Activated naive CD8-positive, alpha-beta T cell (primary cell): ENCODE measurements around the gene TMEM80.
"Not testable (repeated sequence)": the region's sequence is repeated elsewhere in the genome, so short reads cannot be mapped to it uniquely, and the experiment has no call there.

ENCODE experiments used
- H3K27ac Mint-ChIP-seq: one replicate; pipeline ENCODE4 v1.8.0; 2021; ENCODE audit warnings: mixed read lengths
- H3K27me3 Mint-ChIP-seq: one replicate; pipeline ENCODE4 v1.8.0; 2021; ENCODE audit warnings: mixed read lengths
- H3K36me3 Mint-ChIP-seq: one replicate; pipeline ENCODE4 v1.8.0; 2021; ENCODE audit warnings: mixed read lengths
- H3K4me1 Mint-ChIP-seq: one replicate; pipeline ENCODE4 v1.8.0; 2021; ENCODE audit warnings: low read depth, mixed read lengths
- H3K4me3 Mint-ChIP-seq: one replicate; pipeline ENCODE4 v1.8.0; 2021; ENCODE audit warnings: mild to moderate bottlenecking, mixed read lengths
- H3K9me3 Mint-ChIP-seq: one replicate; pipeline ENCODE4 v1.8.0; 2021; ENCODE audit warnings: low read depth, mixed read lengths

Gene TMEM80

GRCh38 chr11:695538-696248 is at the start of gene TMEM80:
TSS of gene TMEM80 (plus strand) at chr11:695816. CDS start at chr11:695828, 12 bp downstream.
- Mint-ChIP-seq H3K27me3 (no peaks in the 10 kb centered on the region), H3K27ac (peak within 1 kb of the TSS; percentile 92), H3K36me3 (peaks cover 3% of the 10 kb centered on the region), H3K4me3 (peak within 1 kb of the TSS; percentile 89), H3K4me1 (peaks cover 49% of the 10 kb centered on the region), H3K9me3 (no peaks in the 10 kb centered on the region)

- no peaks in the 10 kb centered on the region for H3K36me3 Mint-ChIP-seq
- H3K27ac Mint-ChIP-seq = no peak overlapping the region
- H3K4me3 Mint-ChIP-seq = no peak overlapping the region
- H3K27me3 Mint-ChIP-seq = no peaks in the 10 kb centered on the region
- peaks cover 2% of the 10 kb centered on the region for H3K4me1 Mint-ChIP-seq
- no peaks in the 10 kb centered on the region for H3K9me3 Mint-ChIP-seq
These were observed 49.4 kb upstream of the TMEM80 start for GRCh38 chr11:646214-646613.

GRCh38 chr11:647672-648158 is 47.9 kb upstream of the TMEM80 start:
- not testable (repeated sequence) for H3K27ac Mint-ChIP-seq, H3K27me3 Mint-ChIP-seq, H3K4me1 Mint-ChIP-seq, H3K36me3 Mint-ChIP-seq, H3K9me3 Mint-ChIP-seq, H3K4me3 Mint-ChIP-seq

- Mint-ChIP-seq H3K4me3 (no peak overlapping the region), H3K4me1 (peaks cover 2% of the 10 kb centered on the region), H3K9me3 (no peaks in the 10 kb centered on the region), H3K27me3 (no peaks in the 10 kb centered on the region), H3K27ac (no peak overlapping the region), H3K36me3 (no peaks in the 10 kb centered on the region)
These were observed 45.1 kb upstream of the TMEM80 start for GRCh38 chr11:650482-650881.

- not testable (repeated sequence) for H3K4me3 Mint-ChIP-seq, H3K27me3 Mint-ChIP-seq, H3K4me1 Mint-ChIP-seq, H3K36me3 Mint-ChIP-seq, H3K27ac Mint-ChIP-seq, H3K9me3 Mint-ChIP-seq
These were observed 42.5 kb upstream of the TMEM80 start for GRCh38 chr11:653136-653535.

- H3K27ac Mint-ChIP-seq = no peak overlapping the region
- H3K36me3 Mint-ChIP-seq = no peaks in the 10 kb centered on the region
- H3K27me3 Mint-ChIP-seq = no peaks in the 10 kb centered on the region
- H3K9me3 Mint-ChIP-seq = no peaks in the 10 kb centered on the region
- H3K4me1 Mint-ChIP-seq = no peaks in the 10 kb centered on the region
- H3K4me3 Mint-ChIP-seq = no peak overlapping the region
These were observed 41.8 kb upstream of the TMEM80 start for GRCh38 chr11:653837-654236.

- not testable (repeated sequence) for H3K4me1 Mint-ChIP-seq, H3K4me3 Mint-ChIP-seq, H3K27ac Mint-ChIP-seq, H3K9me3 Mint-ChIP-seq, H3K27me3 Mint-ChIP-seq, H3K36me3 Mint-ChIP-seq
These were observed 41.2 kb upstream of the TMEM80 start for GRCh38 chr11:654444-654843.

- Mint-ChIP-seq H3K27ac (no peak overlapping the region), H3K27me3 (no peaks in the 10 kb centered on the region), H3K4me1 (no peaks in the 10 kb centered on the region), H3K36me3 (no peaks in the 10 kb centered on the region), H3K4me3 (no peak overlapping the region), H3K9me3 (no peaks in the 10 kb centered on the region)
These were observed 40.4 kb upstream of the TMEM80 start for GRCh38 chr11:655036-655726.

GRCh38 chr11:656426-656825 is 39.2 kb upstream of the TMEM80 start:
- H3K27me3 Mint-ChIP-seq = no peaks in the 10 kb centered on the region
- H3K4me1 Mint-ChIP-seq = no peaks in the 10 kb centered on the region
- no peaks in the 10 kb centered on the region for H3K9me3 Mint-ChIP-seq
- no peak overlapping the region for H3K4me3 Mint-ChIP-seq
- no peaks in the 10 kb centered on the region for H3K36me3 Mint-ChIP-seq
- no peak overlapping the region for H3K27ac Mint-ChIP-seq

- Mint-ChIP-seq H3K4me3 (no peak overlapping the region), H3K36me3 (no peaks in the 10 kb centered on the region), H3K27ac (no peak overlapping the region), H3K9me3 (no peaks in the 10 kb centered on the region), H3K27me3 (no peaks in the 10 kb centered on the region), H3K4me1 (no peaks in the 10 kb centered on the region)
These were observed 38.8 kb upstream of the TMEM80 start for GRCh38 chr11:656866-657265.

GRCh38 chr11:657691-658126 is 37.9 kb upstream of the TMEM80 start:
- Mint-ChIP-seq H3K4me1 (no peaks in the 10 kb centered on the region), H3K4me3 (no peak overlapping the region), H3K9me3 (no peaks in the 10 kb centered on the region), H3K36me3 (peaks cover 2% of the 10 kb centered on the region), H3K27ac (no peak overlapping the region), H3K27me3 (no peaks in the 10 kb centered on the region)

- no peaks in the 10 kb centered on the region for H3K9me3 Mint-ChIP-seq
- H3K36me3 Mint-ChIP-seq = peaks cover 2% of the 10 kb centered on the region
- no peaks in the 10 kb centered on the region for H3K4me1 Mint-ChIP-seq
- H3K27ac Mint-ChIP-seq = no peak overlapping the region
- H3K27me3 Mint-ChIP-seq = no peaks in the 10 kb centered on the region
- no peak overlapping the region for H3K4me3 Mint-ChIP-seq
These were observed 36.0 kb upstream of the TMEM80 start for GRCh38 chr11:659532-660085.

- no peaks in the 10 kb centered on the region for H3K9me3 Mint-ChIP-seq
- H3K4me1 Mint-ChIP-seq = no peaks in the 10 kb centered on the region
- H3K4me3 Mint-ChIP-seq = no peak overlapping the region
- H3K36me3 Mint-ChIP-seq = peaks cover 2% of the 10 kb centered on the region
- H3K27ac Mint-ChIP-seq = no peak overlapping the region
- H3K27me3 Mint-ChIP-seq = no peaks in the 10 kb centered on the region
These were observed 35.3 kb upstream of the TMEM80 start for GRCh38 chr11:660281-660680.

GRCh38 chr11:660681-661444 is 34.8 kb upstream of the TMEM80 start:
- H3K27me3 Mint-ChIP-seq = no peaks in the 10 kb centered on the region
- no peaks in the 10 kb centered on the region for H3K9me3 Mint-ChIP-seq
- no peak overlapping the region for H3K27ac Mint-ChIP-seq
- no peaks in the 10 kb centered on the region for H3K4me1 Mint-ChIP-seq
- H3K36me3 Mint-ChIP-seq = peaks cover 2% of the 10 kb centered on the region
- H3K4me3 Mint-ChIP-seq = no peak overlapping the region

- H3K4me3 Mint-ChIP-seq = no peak overlapping the region
- peaks cover 2% of the 10 kb centered on the region for H3K36me3 Mint-ChIP-seq
- no peak overlapping the region for H3K27ac Mint-ChIP-seq
- no peaks in the 10 kb centered on the region for H3K9me3 Mint-ChIP-seq
- H3K4me1 Mint-ChIP-seq = no peaks in the 10 kb centered on the region
- no peaks in the 10 kb centered on the region for H3K27me3 Mint-ChIP-seq
These were observed 32.8 kb upstream of the TMEM80 start for GRCh38 chr11:662689-663274.
